Stimulated activated CD4-positive, alpha-beta T cell treated with anti-CD3 and anti-CD28 coated beads, Interleukin-1b, Interleukin-23, amount 100 ng/mL, for 48 hours (primary cell): Measurements from ENCODE around the gene JAZF1.
"Not testable (repeated sequence)": the region's sequence is repeated elsewhere in the genome, so short reads cannot be mapped to it uniquely, and the experiment has no call there.

Source experiments
- DNase-seq: peaks from one replicate; pipeline ENCODE4 v3.0.0-alpha.2; 2020

JAZF1 gene

GRCh38 chr7:27925573-27926201 is 254.9 kb downstream of the JAZF1 start:
- no peak for DNase-seq

- no peak for DNase-seq
Measured at GRCh38 chr7:27923642-27923980, 257.0 kb downstream of the JAZF1 start.

- DNase-seq, result no peak
Measured at GRCh38 chr7:27922907-27923641, 257.5 kb downstream of the JAZF1 start.

- DNase-seq, result not testable (repeated sequence)
Measured at GRCh38 chr7:27922389-27922788, 258.2 kb downstream of the JAZF1 start.

- no peak for DNase-seq
Measured at GRCh38 chr7:27921081-27921836, 259.3 kb downstream of the JAZF1 start.

GRCh38 chr7:27920281-27920946 is 260.2 kb downstream of the JAZF1 start:
- DNase-seq, result no peak

- no peak for DNase-seq
Measured at GRCh38 chr7:27918503-27918902, 262.1 kb downstream of the JAZF1 start.

- DNase-seq, result no peak
Measured at GRCh38 chr7:27917774-27918314, 262.8 kb downstream of the JAZF1 start.

- no peak for DNase-seq
Measured at GRCh38 chr7:27917119-27917518, 263.5 kb downstream of the JAZF1 start.

- no peak for DNase-seq
Measured at GRCh38 chr7:27916372-27916771, 264.2 kb downstream of the JAZF1 start.

GRCh38 chr7:27914409-27914808 is 266.2 kb downstream of the JAZF1 start:
- no peak for DNase-seq

- DNase-seq, result no peak
Measured at GRCh38 chr7:27912751-27913150, 267.8 kb downstream of the JAZF1 start.

- DNase-seq, result no peak
Measured at GRCh38 chr7:27911920-27912319, 268.7 kb downstream of the JAZF1 start.

GRCh38 chr7:27910326-27910725 is 270.3 kb downstream of the JAZF1 start:
- DNase-seq, result no peak

GRCh38 chr7:27908534-27909165 is 271.9 kb downstream of the JAZF1 start:
- no peak for DNase-seq

GRCh38 chr7:27906385-27907091 is 274.1 kb downstream of the JAZF1 start:
- no peak for DNase-seq

- no peak for DNase-seq
Measured at GRCh38 chr7:27905951-27906350, 274.6 kb downstream of the JAZF1 start.

- peak; percentile 15 for DNase-seq
Measured at GRCh38 chr7:27901028-27901760, 279.4 kb downstream of the JAZF1 start.

GRCh38 chr7:27900006-27900405 is 280.6 kb downstream of the JAZF1 start:
- no peak for DNase-seq

GRCh38 chr7:27899601-27900000 is 281.0 kb downstream of the JAZF1 start:
- DNase-seq, result peak; percentile 30

- DNase-seq, result no peak
Measured at GRCh38 chr7:27897441-27897847, 283.2 kb downstream of the JAZF1 start.
